Measurements from ENCODE around the gene PCDHAC2. TPM values are rescaled to one million over a fixed set of nuclear protein-coding genes. Genes with fewer than 3 reads are reported as not detected.

Gene PCDHAC2
- polyA plus RNA-seq, 1 of the 3 experiments (the other 2 are of a cell fraction), result 0.39 TPM

- TF ChIP-seq EZH2phosphoT487 (IDR thresholded peaks at IDR 0.05; ENCODE audit: borderline replicate concordance, low read depth), result no peak
- no peak for TF ChIP-seq TCF12 (IDR thresholded peaks at IDR 0.05)
- TF ChIP-seq SMC3 (IDR thresholded peaks at IDR 0.05; ENCODE audit: low read depth, low read length), result 0 out of 2 replicates have a peak, but pooled peaks have one; percentile 9
- TF ChIP-seq RXRA (IDR thresholded peaks at IDR 0.05; ENCODE audit: borderline replicate concordance, low read depth), result no peak
- no peak for TF ChIP-seq RFX5 (IDR thresholded peaks at IDR 0.05; ENCODE audit: low read length)
- no peak for TF ChIP-seq TAF1 (IDR thresholded peaks at IDR 0.05; ENCODE audit: borderline replicate concordance, low read depth, low read length)
- peak in 1 of 2 experiments; percentile 78; a peak in 2 of 4 replicates for TF ChIP-seq EP300 (IDR thresholded peaks at IDR 0.05; ENCODE audit: borderline replicate concordance in 1 of 2, low read depth in 1 of 2, low read length in 1 of 2)
- TF ChIP-seq RCOR1 (IDR thresholded peaks at IDR 0.05; ENCODE audit: low read length), result peak; percentile 38; the same call in 1 of the 2 replicates
- no peak for TF ChIP-seq GATA2 (CRISPR knock-in tag; IDR thresholded peaks at IDR 0.05)
- no peak for TF ChIP-seq FOXM1 (IDR thresholded peaks at IDR 0.05; ENCODE audit: low read depth)
- 0 out of 2 replicates have a peak, but pooled peaks have one; percentile 45 for TF ChIP-seq FOXJ3 (CRISPR knock-in tag; IDR thresholded peaks at IDR 0.05)
- no peak for TF ChIP-seq YY1 (IDR thresholded peaks at IDR 0.05; ENCODE audit: low read depth)
- TF ChIP-seq MXI1 (IDR thresholded peaks at IDR 0.05; ENCODE audit: low read depth, low read length), result peak; percentile 46; the same call in 1 of the 2 replicates
- TF ChIP-seq RAD21 (IDR thresholded peaks at IDR 0.05; ENCODE audit: low read length), result peak; percentile 29; the same call in 1 of the 2 replicates
Observed at GRCh38 chr5:141001844-141002604, 35.7 kb downstream of the PCDHAC2 start (continued).

- Histone ChIP-seq H3K4me2 (peak overlapping the region; percentile 76), H3K27ac (ENCODE audit: low read depth in 2 of 2, low read length in 1 of 2) (peak overlapping the region in 1 of 2 experiments; percentile 100; a peak in 3 of 4 replicates), H3K9me2 (no peaks in the 10 kb centered on the region), H3K9ac (no peak overlapping the region), H2AFZ (ENCODE audit: low read depth) (no peak overlapping the region), H3K4me1 (ENCODE audit: control insufficient read depth in 1 of 2, insufficient read depth in 2 of 2, low read depth in 1 of 2, low read length in 1 of 2) (peaks cover 25 to 28% of the 10 kb centered on the region in 2 experiments; a peak in 3 of 4 replicates), H3K4me3 (ENCODE audit: low read depth in 2 of 2, low read length in 1 of 2) (no peak overlapping the region), H3K27me3 (ENCODE audit: insufficient read depth) (no peaks in the 10 kb centered on the region), H3K9me3 (no peaks in the 10 kb centered on the region), H3F3A (replicated peaks; ENCODE audit: insufficient read depth) (no peaks in the 10 kb centered on the region), H3K36me3 (replicated peaks in 1 of 2; ENCODE audit: control insufficient read depth in 1 of 2, insufficient read depth in 2 of 2, low read length in 1 of 2) (no peaks in the 10 kb centered on the region), H3K79me2 (ENCODE audit: insufficient read depth) (no peaks in the 10 kb centered on the region), H4K20me1 (ENCODE audit: insufficient read depth) (no peaks in the 10 kb centered on the region)
- DNase-seq, result no peak
- no peak for TF ChIP-seq TCF12 (IDR thresholded peaks at IDR 0.05)
- TF ChIP-seq, protein P1, sequence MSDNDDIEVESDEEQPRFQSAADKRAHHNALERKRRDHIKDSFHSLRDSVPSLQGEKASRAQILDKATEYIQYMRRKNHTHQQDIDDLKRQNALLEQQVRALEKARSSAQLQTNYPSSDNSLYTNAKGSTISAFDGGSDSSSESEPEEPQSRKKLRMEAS (IDR thresholded peaks at IDR 0.05; ENCODE audit: low read depth), result no peak
- no peak for TF ChIP-seq MXI1 (IDR thresholded peaks at IDR 0.05; ENCODE audit: low read depth, low read length)
- no peak for TF ChIP-seq EP300 (IDR thresholded peaks at IDR 0.05; ENCODE audit: borderline replicate concordance in 1 of 2, low read depth in 1 of 2, low read length in 1 of 2)
- TF ChIP-seq TEAD4 (IDR thresholded peaks at IDR 0.05; ENCODE audit: borderline replicate concordance, insufficient read depth), result no peak
- no peak for TF ChIP-seq GATA2 (CRISPR knock-in tag; IDR thresholded peaks at IDR 0.05)
- TF ChIP-seq, protein P2, sequence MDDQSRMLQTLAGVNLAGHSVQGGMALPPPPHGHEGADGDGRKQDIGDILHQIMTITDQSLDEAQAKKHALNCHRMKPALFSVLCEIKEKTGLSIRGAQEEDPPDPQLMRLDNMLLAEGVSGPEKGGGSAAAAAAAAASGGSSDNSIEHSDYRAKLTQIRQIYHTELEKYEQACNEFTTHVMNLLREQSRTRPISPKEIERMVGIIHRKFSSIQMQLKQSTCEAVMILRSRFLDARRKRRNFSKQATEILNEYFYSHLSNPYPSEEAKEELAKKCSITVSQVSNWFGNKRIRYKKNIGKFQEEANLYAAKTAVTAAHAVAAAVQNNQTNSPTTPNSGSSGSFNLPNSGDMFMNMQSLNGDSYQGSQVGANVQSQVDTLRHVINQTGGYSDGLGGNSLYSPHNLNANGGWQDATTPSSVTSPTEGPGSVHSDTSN (IDR thresholded peaks at IDR 0.05), result no peak
- TF ChIP-seq JUND (IDR thresholded peaks at IDR 0.05), result no peak
- POLR2A ChIA-PET, result interaction anchor here (1.3 to 4.4 kb wide), 8 partner anchors 11 to 161 kb away, joined by 3 to 31 read pairs (median 8); partner anchors contain the start of genes PCDHAC1 and PCDHAC2
- WGBS (ENCODE audit: low lambda C conversion rate), result 76% methylated on average over 3 of the region's 3 CpGs
- CTCF ChIA-PET, result interaction anchor here (0.6 to 5.0 kb wide), 9 partner anchors 20 to 161 kb away, joined by 3 to 40 read pairs (median 4); partner anchors contain the start of genes PCDHA8, PCDHAC1 and PCDHAC2
Observed at GRCh38 chr5:141002605-141002965, 36.3 kb downstream of the PCDHAC2 start.
